GM12878 (cell line): ENCODE data around the gene COMMD3. TPM values are rescaled to one million over a fixed set of nuclear protein-coding genes. Genes with fewer than 3 reads are reported as not detected.
A peak's percentile ranks its signal among the peaks of the same experiment; 100 is the strongest.

Experiments used
- ATAC-seq: fragments of 200-7000 bp; cut with Tn5 transposase; 3 replicates; pipeline ENCODE4 v1.9.1; 2020; ENCODE audit warnings: mild to moderate bottlenecking, moderate library complexity
- BruUV-seq: library from RNA; stranded (reverse); fragments of 400-500 nt; replicated peaks from 2 replicates; lab custom pipeline; 2021; lab: Mats Ljungman, UMichigan
- CTCF ChIA-PET: fragments of 300-600 bp; sonication (Branson Sonifier 250); formaldehyde crosslinking; extraction: SDS; loops from one replicate; lab custom pipeline; 2021; ENCODE audit warnings: inconsistent platforms; lab: Yijun Ruan, JAX
- POLR2A ChIA-PET: fragments of 350-600 bp; formaldehyde crosslinking; extraction: SDS; loops from one replicate; lab custom pipeline; 2021; ENCODE audit warnings: inconsistent platforms; lab: Charles Lee
- RAD21 ChIA-PET: fragments of 300-600 bp; sonication (Branson Sonifier 250); formaldehyde crosslinking; loops from one replicate; lab custom pipeline; 2023; ENCODE audit warnings: antibody characterized with exemption; ENCODE audit not compliant: unreplicated experiment; lab: Charles Lee
- SMC1A ChIA-PET: fragments of 300-600 bp; sonication (Branson Sonifier 250); formaldehyde crosslinking; loops from one replicate; lab custom pipeline; 2023; ENCODE audit not compliant: unreplicated experiment, uncharacterized antibody; lab: Charles Lee
- DNase-seq: peaks from one replicate; pipeline ENCODE4 v3.0.0-alpha.2; 2011; ENCODE audit warnings: low read depth, low spot score
- FAIRE-seq: peaks from 3 replicates; lab custom pipeline; 2011; peaks lifted over from hg19 to GRCh38; lab: Jason Lieb, UNC
- H2AFZ ChIP-seq: 2 replicates; pipeline ENCODE4 v1.6.0; 2011; ENCODE audit warnings: low read depth, low read length, control low read depth; ENCODE audit not compliant: control insufficient read depth
- H3K27ac ChIP-seq: 2 replicates; pipeline ENCODE4 v1.5.1; 2011; ENCODE audit warnings: control low read depth; ENCODE audit not compliant: control insufficient read depth, insufficient read depth
- H3K27me3 ChIP-seq, 2 experiments: replicated peaks in 1 of 2; 2 replicates each; pipeline versions ENCODE4 v1.6.0 to v1.6.1; 2011; ENCODE audit warnings: low read length in 1 of 2; ENCODE audit not compliant: control insufficient read depth in 2 of 2, insufficient read depth in 2 of 2
- H3K36me3 ChIP-seq, 2 experiments: 2 replicates each; pipeline ENCODE4 v1.5.1; 2011; ENCODE audit warnings: low read length in 1 of 2; ENCODE audit not compliant: control insufficient read depth in 2 of 2, insufficient read depth in 2 of 2
- H3K4me1 ChIP-seq: 2 replicates; pipeline ENCODE4 v1.6.1; 2011; ENCODE audit warnings: mild to moderate bottlenecking, low read length, moderate library complexity, mixed read lengths; ENCODE audit not compliant: control insufficient read depth, insufficient read depth
- H3K4me2 ChIP-seq: 2 replicates; pipeline ENCODE4 v1.6.0; 2011; ENCODE audit warnings: control low read depth; ENCODE audit not compliant: control insufficient read depth, insufficient read depth
- H3K4me3 ChIP-seq: fragments of 200-600 bp; sonication (generic); 2 replicates; pipeline ENCODE4 v1.5.1; 2016
- H3K79me2 ChIP-seq: 2 replicates; pipeline ENCODE4 v1.6.0; 2011; ENCODE audit warnings: low read length; ENCODE audit not compliant: control insufficient read depth, insufficient read depth
- H3K9ac ChIP-seq: 2 replicates; pipeline ENCODE4 v1.8.0; 2011; ENCODE audit warnings: low read length, control low read depth, mixed read lengths; ENCODE audit not compliant: control insufficient read depth, insufficient read depth
- H3K9me3 ChIP-seq: replicated peaks from 3 replicates; pipeline ENCODE4 v1.5.1; 2011; ENCODE audit warnings: mild to moderate bottlenecking, low read length; ENCODE audit not compliant: control insufficient read depth, insufficient read depth
- H4K20me1 ChIP-seq: 2 replicates; pipeline ENCODE4 v1.6.0; 2011; ENCODE audit not compliant: control insufficient read depth, insufficient read depth
- CEBPB ChIP-seq, 2 experiments: fragments of 150-350 bp in 1 of 2; IDR thresholded peaks; 2 replicates each; pipeline ENCODE4 v1.6.1; 2012 to 2014; ENCODE audit warnings: low read depth in 2 of 2, low read length in 2 of 2, borderline replicate concordance in 1 of 2, inconsistent platforms in 1 of 2
- CHD4 ChIP-seq: fragments of 200-600 bp; sonication (generic); IDR thresholded peaks from 2 replicates; pipeline ENCODE4 v1.6.1; 2016; ENCODE audit warnings: mild to moderate bottlenecking
- CREM ChIP-seq: IDR thresholded peaks from 2 replicates; pipeline ENCODE4 v1.6.1; 2014; ENCODE audit warnings: antibody characterized with exemption, low read depth
- GABPA ChIP-seq: IDR thresholded peaks from 2 replicates; pipeline ENCODE4 v1.6.1; 2014; ENCODE audit warnings: antibody characterized with exemption, low read depth, mild to moderate bottlenecking, inconsistent platforms
- HDGF ChIP-seq: fragments of 450-650 bp; IDR thresholded peaks from 2 replicates; pipeline ENCODE4 v1.6.1; 2016; ENCODE audit warnings: antibody characterized with exemption
- IKZF1 ChIP-seq: fragments of 450-650 bp; conservative IDR thresholded peaks from 2 replicates; pipeline ENCODE4 v1.6.1; 2017; ENCODE audit warnings: antibody characterized with exemption, mild to moderate bottlenecking
- JUNB ChIP-seq: IDR thresholded peaks from 2 replicates; pipeline ENCODE4 v1.6.1; 2016; ENCODE audit warnings: antibody characterized with exemption, mild to moderate bottlenecking
- JUND ChIP-seq: IDR thresholded peaks from 2 replicates; pipeline ENCODE4 v1.6.1; 2012; ENCODE audit warnings: low read depth, mild to moderate bottlenecking, low read length, improper control_type of control experiment, moderate library complexity
- LARP7 ChIP-seq: fragments of 450-650 bp; IDR thresholded peaks from 2 replicates; pipeline ENCODE4 v1.6.1; 2017; ENCODE audit warnings: mild to moderate bottlenecking
- NR2C2 ChIP-seq: IDR thresholded peaks from 2 replicates; pipeline ENCODE4 v1.6.1; 2011; ENCODE audit warnings: borderline replicate concordance, low read depth; ENCODE audit not compliant: control insufficient read depth, insufficient read length
- POU2F2 ChIP-seq: IDR thresholded peaks from 3 replicates; pipeline ENCODE4 v1.6.1; 2011; ENCODE audit warnings: low read depth, mild to moderate bottlenecking, low read length, borderline replicate concordance
- RAD51 ChIP-seq: fragments of 450-650 bp; IDR thresholded peaks from 2 replicates; pipeline ENCODE4 v1.6.1; 2016; ENCODE audit warnings: moderate library complexity, mild to moderate bottlenecking, inconsistent platforms
- RELA ChIP-seq: fragments of 450-650 bp; IDR thresholded peaks from 2 replicates; pipeline ENCODE4 v1.8.0; 2014; ENCODE audit warnings: borderline replicate concordance; ENCODE audit not compliant: partially characterized antibody
- RUNX3 ChIP-seq: IDR thresholded peaks from 2 replicates; pipeline ENCODE4 v1.6.1; 2012; ENCODE audit warnings: low read length, inconsistent platforms
- SP1 ChIP-seq: IDR thresholded peaks from one replicate; pipeline ENCODE4 v1.6.1; 2011; ENCODE audit warnings: low read depth, low read length
- WGBS: methylation state at CpG from one replicate; pipeline ENCODE4 v1.1.6; 2016; ENCODE audit warnings: low lambda C conversion rate; ENCODE audit not compliant: insufficient replicate concordance, insufficient coverage; ENCODE audit errors: missing lambda C conversion rate; 5-methylcytosine and 5-hydroxymethylcytosine counted together
- in situ Hi-C: fragments of 300-500 bp; cut with MboI; formaldehyde crosslinking; loops from 9 replicates; pipeline ENCODE4 v1.14.3; 2018; ENCODE audit warnings: mixed read lengths
- intact Hi-C: fragments of 100-400 bp; cut with micrococcal nuclease; formaldehyde crosslinking; loops from one replicate; pipeline ENCODE4 v1.14.2; 2022; ENCODE audit not compliant: unreplicated experiment
- polyA plus RNA-seq, 11 experiments: library from polyadenylated mRNA; depleted of rRNA in 4 of 11; unstranded in 6 of 11; stranded (reverse) in 5 of 11; fragments of >200 nt; fragmentation: Nextera tagmentation in 4 of 11; fragmentation: Illumina TruSeq in 1 of 11; extraction: Ambion mirVana in 4 of 11; extraction: Trizol in 1 of 11; gene quantifications; 1 replicate in 1 of 11; 2 replicates in 10 of 11; pipeline versions ENCODE4 v1.2.1 to v1.2.3, GENCODE V29; 2011 to 2016; ENCODE audit warnings: inconsistent platforms in 2 of 11, missing spikeins in 2 of 11, low read depth in 1 of 11
- total RNA-seq, 4 experiments: library from RNA; depleted of rRNA in 3 of 4; stranded (reverse); fragments of >200 nt in 3 of 4; fragmentation: Illumina TruSeq in 1 of 4; extraction: Trizol in 1 of 4; gene quantifications; 2 replicates each; pipeline versions ENCODE4 v1.2.1 to v1.2.3, GENCODE V29; 2013 to 2021
- TF ChIP-seq, protein P1 (sequence below): IDR thresholded peaks from 2 replicates; pipeline ENCODE4 v1.6.1; 2011; ENCODE audit warnings: borderline replicate concordance, low read depth, mild to moderate bottlenecking, moderate library complexity, mixed read lengths, low read length; ENCODE audit not compliant: insufficient read depth; ENCODE audit errors: extremely low read length
- TF ChIP-seq, protein P2 (sequence below): fragments of 450-650 bp; IDR thresholded peaks from 2 replicates; pipeline ENCODE4 v1.6.1; 2018; ENCODE audit warnings: mild to moderate bottlenecking, low read depth, moderate library complexity; ENCODE audit not compliant: partially characterized antibody

COMMD3 gene
- total and polyA plus RNA-seq, 10 of the 15 experiments (the other 5 are each of a cell fraction or from before 2014, with no cell fraction given), result 64.5 to 248 (median 84.4) TPM

DNA sequence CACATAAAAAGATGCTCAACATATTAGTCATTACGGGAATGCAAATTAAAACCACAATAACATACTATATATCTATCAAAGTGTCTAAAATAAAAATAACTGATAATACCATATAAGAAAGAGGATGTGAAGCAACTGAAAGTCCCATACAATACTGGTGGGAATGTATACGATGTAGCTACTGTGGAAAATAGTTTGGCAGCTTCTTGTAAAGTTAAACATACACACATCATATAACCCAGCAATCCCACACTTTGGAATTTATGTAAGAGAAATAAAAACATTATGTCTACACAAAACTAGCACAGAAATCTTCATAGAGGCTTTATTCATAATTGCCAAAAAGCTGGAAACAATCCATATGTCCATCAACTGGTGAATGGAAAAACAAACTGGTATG lies 10.5 kb upstream of the COMMD3 start:
- intact Hi-C loops (no loop called here), in situ Hi-C loops (no loop called here)
- Histone ChIP-seq H3K79me2 (no peaks in the 10 kb centered on the region), H2AFZ (no peak overlapping the region), H4K20me1 (no peaks in the 10 kb centered on the region), H3K27me3 (no peaks in the 10 kb centered on the region), H3K4me3 (no peak overlapping the region), H3K36me3 (no peaks in the 10 kb centered on the region), H3K4me2 (no peak overlapping the region), H3K4me1 (no peaks in the 10 kb centered on the region), H3K27ac (no peak overlapping the region), H3K9ac (no peak overlapping the region), H3K9me3 (no peaks in the 10 kb centered on the region)
- ChIA-PET SMC1A (no interaction called here), RAD21 (no interaction called here), CTCF (no interaction called here), POLR2A (no interaction called here)
- no peak for DNase-seq
- FAIRE-seq, result no peak
- TF ChIP-seq RELA, result no peak
- TF ChIP-seq GABPA, result no peak
- TF ChIP-seq JUNB, result peak; percentile 57
- peak; percentile 44; the same call in 1 of the 2 replicates for TF ChIP-seq RUNX3
- no peak for TF ChIP-seq RAD51
- no peak for TF ChIP-seq IKZF1
- 3% methylated on average over 2 of the region's 2 CpGs for WGBS
- no TSS peak for BruUV-seq
- no peak; the same call in 2 of the 3 replicates for ATAC-seq

DNA sequence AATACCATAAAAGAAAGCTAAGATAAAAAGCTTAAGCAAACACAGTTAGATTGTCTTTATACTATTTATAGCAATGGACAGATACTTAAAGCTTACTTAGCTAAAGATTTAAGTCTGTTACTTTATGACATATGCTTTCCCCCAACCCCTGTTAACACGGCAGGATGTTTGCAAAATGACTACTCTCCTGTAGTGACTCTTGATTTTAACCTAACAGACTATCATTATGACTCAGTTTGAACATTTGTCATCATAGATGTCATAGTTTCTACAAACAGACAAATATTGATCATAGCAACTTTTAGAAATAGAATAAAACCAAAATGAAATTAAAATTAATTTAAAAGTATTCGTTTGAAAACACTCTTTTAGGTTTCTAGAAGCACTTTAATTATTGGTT lies 7.8 kb upstream of the COMMD3 start:
- intact Hi-C loops, result no loop called here
- no peaks in the 10 kb centered on the region for H3K27me3 ChIP-seq
- no peaks in the 10 kb centered on the region for H3K4me1 ChIP-seq
- in situ Hi-C loops, result no loop called here
- CTCF ChIA-PET, result no interaction called here
- no peak overlapping the region for H3K27ac ChIP-seq
- H3K9ac ChIP-seq, result no peak overlapping the region
- H2AFZ ChIP-seq, result no peak overlapping the region
- DNase-seq, result peak; percentile 36
- no peaks in the 10 kb centered on the region for H4K20me1 ChIP-seq
- SMC1A ChIA-PET, result no interaction called here
- POLR2A ChIA-PET, result interaction anchor here (0.5 to 0.7 kb wide), 4 partner anchors 15 to 525 kb away, joined by 3 to 5 read pairs (median 3); no protein-coding TSS in a partner anchor
- RAD21 ChIA-PET, result interaction anchor here (0.7 to 1.2 kb wide), 3 partner anchors 19 to 48 kb away, joined by 4 to 6 read pairs (median 4); no protein-coding TSS in a partner anchor
- H3K4me3 ChIP-seq, result no peak overlapping the region
- FAIRE-seq, result peak; percentile 88
- H3K9me3 ChIP-seq, result no peaks in the 10 kb centered on the region
- H3K79me2 ChIP-seq, result no peaks in the 10 kb centered on the region
- no TSS peak for BruUV-seq
- no peak overlapping the region for H3K4me2 ChIP-seq
- ATAC-seq, result peak; percentile 98
- H3K36me3 ChIP-seq, result no peaks in the 10 kb centered on the region
- 2% methylated on average over 2 of the region's 2 CpGs for WGBS
- TF ChIP-seq JUND (peak; percentile 78), CEBPB (IDR thresholded peaks at IDR 0.05; ENCODE audit: borderline replicate concordance in 1 of 2, low read depth in 2 of 2, low read length in 2 of 2) (peak in 1 of 2 experiments; percentile 79; a peak in 1 of 4 replicates), POU2F2 (peak; percentile 35; the same call in 1 of the 3 replicates), LARP7 (no peak), SP1 (no peak), HDGF (no peak), CREM (peak; percentile 97), NR2C2 (no peak), CHD4 (no peak)
- TF ChIP-seq, protein P1, sequence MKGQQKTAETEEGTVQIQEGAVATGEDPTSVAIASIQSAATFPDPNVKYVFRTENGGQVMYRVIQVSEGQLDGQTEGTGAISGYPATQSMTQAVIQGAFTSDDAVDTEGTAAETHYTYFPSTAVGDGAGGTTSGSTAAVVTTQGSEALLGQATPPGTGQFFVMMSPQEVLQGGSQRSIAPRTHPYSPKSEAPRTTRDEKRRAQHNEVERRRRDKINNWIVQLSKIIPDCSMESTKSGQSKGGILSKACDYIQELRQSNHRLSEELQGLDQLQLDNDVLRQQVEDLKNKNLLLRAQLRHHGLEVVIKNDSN, result no peak
- TF ChIP-seq, protein P2, sequence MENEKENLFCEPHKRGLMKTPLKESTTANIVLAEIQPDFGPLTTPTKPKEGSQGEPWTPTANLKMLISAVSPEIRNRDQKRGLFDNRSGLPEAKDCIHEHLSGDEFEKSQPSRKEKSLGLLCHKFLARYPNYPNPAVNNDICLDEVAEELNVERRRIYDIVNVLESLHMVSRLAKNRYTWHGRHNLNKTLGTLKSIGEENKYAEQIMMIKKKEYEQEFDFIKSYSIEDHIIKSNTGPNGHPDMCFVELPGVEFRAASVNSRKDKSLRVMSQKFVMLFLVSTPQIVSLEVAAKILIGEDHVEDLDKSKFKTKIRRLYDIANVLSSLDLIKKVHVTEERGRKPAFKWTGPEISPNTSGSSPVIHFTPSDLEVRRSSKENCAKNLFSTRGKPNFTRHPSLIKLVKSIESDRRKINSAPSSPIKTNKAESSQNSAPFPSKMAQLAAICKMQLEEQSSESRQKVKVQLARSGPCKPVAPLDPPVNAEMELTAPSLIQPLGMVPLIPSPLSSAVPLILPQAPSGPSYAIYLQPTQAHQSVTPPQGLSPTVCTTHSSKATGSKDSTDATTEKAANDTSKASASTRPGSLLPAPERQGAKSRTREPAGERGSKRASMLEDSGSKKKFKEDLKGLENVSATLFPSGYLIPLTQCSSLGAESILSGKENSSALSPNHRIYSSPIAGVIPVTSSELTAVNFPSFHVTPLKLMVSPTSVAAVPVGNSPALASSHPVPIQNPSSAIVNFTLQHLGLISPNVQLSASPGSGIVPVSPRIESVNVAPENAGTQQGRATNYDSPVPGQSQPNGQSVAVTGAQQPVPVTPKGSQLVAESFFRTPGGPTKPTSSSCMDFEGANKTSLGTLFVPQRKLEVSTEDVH, result no peak
